Fibroblast of gingiva (primary cell): Measurements from ENCODE around the gene PLXNA4.
"Not testable (repeated sequence)": the region's sequence is repeated elsewhere in the genome, so short reads cannot be mapped to it uniquely, and the experiment has no call there.

ENCODE experiments used
- DNase-seq: peaks from one replicate; pipeline ENCODE4 v3.0.0-alpha.2; 2011; ENCODE audit warnings: low read depth

Gene PLXNA4

DNA sequence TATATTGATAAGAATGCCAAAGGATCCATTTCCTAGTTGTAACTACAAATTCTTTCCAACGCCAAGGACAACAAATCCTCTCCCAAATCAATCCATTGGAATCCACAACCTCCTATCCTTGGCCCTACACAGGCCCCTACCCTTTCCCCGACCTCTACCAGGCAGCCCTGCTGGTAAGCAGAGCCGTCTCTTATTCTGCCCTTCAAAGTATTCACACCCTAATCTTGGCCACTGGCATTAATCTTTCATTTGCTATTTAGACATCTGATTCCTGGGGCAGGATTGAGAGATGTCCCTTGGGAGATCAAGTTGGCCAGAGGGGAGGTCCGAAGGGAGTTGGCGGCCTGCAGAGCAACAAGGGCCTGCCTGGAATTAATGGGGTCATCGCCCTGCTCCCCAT is 161.4 kb downstream of the PLXNA4 start:
- DNase-seq = no peak

DNA sequence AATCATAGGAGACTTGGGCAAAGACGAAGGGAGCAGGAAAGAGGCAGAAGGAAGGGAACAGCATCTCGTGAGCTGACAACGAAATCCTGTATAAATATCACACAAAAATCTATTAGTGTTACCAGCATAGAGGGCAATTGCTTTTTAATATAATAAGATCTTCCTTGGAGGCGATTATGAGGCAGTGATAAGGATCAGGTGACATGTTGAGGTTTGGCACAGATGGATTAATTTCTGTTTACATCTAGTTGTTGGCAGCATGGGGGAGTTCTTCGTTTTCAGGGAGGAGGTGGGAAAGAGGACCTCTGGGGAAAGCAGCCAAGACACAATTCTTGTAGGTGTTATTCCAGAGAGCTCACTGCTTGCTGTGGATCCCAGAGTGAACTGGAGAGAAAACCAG is 163.8 kb downstream of the PLXNA4 start:
- DNase-seq = no peak

DNA sequence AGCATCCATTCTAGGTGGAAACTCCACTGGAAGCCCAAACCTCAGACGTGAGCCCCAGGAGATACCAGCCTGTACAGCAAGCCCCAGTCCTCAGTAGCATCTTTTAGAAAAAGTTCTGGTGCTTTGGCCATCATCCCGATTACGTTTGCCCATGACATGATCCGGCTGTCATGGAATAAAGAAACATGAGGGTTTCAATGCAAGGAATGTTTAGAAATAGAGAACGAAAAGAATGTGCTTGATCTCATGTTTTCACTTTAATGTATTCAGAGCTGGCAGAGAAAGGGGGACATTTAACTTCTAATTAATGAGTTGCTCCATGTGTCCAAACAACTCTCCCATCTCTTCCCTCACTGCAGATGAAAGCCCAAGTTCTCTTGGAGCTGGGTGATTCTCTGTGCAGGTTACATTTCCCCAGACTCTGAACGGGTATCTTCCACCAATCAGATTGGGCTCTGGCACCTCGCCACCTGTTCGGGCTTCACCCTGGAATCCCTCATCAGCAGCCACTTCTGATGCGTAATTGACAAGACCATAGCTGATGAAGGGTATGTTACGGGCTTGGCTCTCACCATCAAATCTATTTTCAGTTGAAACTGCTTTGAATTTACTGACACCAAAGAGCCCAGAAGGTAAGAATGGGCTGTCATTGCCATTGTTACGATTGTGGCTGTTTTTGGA is 165.3 kb downstream of the PLXNA4 start:
- DNase-seq = no peak

DNA sequence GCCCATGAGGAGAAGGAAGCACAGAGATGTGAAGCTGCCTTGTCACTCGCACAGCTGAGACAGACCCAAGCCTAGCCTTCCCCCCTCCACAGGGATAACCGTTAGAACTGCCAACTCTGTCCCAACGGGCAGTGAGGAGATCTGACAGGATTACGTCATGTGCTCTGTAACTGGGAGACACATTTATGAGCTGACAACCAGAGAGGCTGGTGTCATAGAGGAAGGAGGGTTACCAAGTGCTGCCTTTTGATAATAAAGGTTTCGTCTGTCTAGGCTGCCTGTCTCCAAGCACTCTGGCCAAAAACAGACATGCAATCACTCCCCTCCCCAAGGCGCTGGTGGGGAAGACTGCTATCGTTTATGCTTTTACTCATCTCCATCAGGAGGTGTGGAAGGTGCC is 165.9 kb downstream of the PLXNA4 start:
- DNase-seq = no peak

DNA sequence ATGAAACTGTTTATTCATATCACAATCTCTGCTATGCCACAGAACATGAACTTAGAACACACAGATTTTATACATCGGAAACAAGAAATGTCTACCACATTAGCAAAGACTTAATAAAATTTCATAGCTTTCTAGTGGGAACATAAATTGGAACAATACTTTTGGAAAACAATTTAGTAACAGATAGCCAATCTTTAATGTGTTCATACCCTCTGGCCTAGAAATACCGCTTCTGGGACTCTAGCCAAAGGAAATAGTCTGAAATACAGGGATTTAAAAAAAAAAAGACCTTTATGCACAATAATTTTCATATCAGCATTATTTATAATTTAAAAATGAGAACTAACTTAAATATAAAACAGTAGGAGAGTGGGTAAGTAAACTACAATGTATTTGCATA is 168.5 kb downstream of the PLXNA4 start:
- DNase-seq = no peak

DNA sequence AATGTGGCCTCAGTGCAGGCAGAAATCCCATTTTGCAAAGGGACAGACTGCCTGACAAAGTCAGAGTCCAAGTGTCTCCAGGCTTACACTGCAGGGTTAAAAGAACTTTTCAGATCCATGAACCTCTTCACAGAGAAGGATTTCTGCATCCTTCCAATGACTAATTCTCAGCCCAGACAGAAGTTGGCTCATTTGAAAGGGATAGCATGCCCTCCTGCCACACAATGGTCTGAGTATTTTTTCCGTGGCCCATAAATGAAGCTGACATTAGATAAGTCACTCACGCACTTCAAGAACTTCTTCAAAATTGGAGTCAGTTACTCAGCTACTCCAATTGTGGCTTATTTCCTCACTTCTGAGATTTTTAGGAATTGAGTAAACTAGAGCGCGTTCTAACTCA is 170.2 kb downstream of the PLXNA4 start:
- no peak for DNase-seq

DNA sequence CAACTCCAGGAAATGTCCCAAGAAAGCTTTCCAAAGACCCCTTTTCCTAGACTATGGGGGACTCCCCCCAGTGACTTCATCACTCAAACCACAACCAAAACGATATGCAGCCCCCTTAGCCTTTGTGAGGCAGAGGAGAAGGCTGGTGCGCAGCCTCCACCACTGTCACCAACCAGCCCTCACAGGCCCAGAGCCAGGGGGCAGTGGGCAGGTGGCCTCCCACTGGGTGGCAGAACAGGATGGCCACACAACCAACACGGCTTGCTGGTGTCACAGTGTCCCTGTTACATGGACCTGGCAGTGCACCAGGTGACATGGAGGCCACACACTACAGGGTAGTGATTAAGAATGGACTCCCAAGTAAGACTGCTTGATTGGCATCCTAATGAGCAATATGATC is 172.0 kb downstream of the PLXNA4 start:
- DNase-seq = no peak

DNA sequence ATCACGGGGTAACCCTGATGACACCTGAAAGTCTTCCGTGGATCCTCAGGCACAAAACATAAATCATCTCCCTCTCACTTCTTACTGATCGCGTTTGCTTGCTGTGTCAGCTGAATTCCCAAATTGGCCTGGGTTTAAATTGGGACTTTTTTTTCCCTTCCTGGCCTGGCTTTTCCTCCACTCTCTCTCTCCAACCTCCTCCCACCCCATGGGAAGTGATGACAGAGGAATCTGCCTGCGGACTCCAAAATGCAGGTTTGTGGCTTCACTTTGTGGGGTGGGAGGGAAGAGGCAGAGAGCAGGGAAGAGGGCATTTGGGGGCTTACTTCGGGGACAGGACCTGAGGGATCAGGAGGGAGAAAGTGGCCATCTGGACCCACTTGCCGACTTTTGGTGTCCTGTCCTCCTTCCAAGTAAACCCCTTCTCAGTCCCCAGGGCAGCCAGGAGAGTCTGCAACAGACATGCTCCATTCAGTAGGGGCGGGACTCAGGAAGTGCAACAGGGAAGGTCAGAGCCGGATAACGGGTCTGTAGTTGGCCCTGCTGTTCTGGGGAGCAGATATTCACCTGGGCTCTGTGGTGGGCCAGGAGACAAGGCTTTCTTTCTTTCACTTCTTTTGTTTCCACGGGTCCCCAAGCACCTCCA is 172.7 kb downstream of the PLXNA4 start:
- DNase-seq = no peak

DNA sequence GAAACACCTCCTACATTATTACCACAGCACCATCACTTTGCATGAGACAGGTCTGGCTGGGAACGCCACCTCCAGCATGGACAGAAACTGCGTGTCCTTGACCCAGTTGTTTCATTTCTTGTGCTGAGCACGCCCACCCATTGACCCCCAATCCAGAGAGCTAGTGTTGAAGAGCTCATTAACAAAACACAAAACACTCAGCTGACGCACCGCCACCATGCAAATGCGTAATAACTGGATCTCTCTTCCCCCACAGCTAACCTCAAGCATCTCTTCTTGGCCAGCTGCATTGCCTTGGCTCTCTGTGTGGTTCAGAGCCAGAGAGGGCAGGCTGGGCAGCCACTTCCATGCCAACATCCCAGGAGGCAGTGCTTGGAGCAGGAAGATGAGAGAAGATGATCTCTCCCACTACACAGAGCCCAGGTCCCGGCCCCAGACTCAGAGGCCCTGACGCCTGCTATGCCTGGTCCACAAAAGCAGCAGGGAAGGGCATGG is 173.5 kb downstream of the PLXNA4 start:
- DNase-seq = peak; percentile 57

DNA sequence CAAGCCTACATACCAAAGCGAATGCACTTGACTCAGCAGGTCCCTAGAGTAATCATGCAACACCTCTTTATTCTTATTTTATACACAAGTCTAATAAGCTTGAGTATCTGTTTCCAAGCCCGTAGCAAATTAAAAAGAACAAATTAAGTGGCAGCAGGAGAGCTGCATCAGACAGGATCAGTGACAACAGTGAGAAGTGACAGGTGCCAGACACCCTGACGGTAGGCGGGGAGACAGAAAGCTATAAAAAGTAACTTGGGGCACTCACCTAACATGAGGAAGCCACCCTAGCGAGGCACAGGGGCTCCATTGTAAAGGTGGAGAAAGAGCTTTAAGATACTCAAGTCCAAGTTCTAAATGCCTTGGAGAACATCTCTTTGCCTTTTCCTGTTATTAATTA is 174.2 kb downstream of the PLXNA4 start:
- DNase-seq = no peak

DNA sequence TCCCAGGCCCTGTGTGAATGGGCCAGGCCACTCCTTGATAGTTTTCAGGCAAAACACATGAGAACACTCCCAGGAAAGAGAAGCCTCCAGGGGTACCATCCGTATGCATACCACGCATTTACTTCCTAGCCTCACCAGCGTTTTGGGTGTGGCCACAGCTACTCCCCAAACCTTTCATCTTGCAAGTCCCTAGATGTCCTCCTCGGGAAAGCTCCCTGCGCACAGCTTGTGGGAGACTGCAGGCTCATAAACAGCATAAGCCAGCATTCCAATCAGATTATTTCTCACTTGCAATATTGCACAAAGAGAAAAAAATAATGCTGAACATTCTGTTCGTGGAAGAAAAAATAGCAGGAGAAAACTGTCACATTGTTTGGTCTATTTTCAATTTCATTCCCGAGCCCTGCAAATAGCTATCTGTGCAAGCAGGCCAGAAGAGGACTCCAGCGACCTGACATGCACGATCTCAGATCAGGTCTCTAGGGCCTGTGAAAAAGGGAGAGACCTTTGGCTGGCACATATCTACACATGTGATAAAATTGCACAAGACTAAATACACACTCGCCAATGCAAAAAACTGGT is 175.6 kb downstream of the PLXNA4 start:
- DNase-seq = peak; percentile 19

DNA sequence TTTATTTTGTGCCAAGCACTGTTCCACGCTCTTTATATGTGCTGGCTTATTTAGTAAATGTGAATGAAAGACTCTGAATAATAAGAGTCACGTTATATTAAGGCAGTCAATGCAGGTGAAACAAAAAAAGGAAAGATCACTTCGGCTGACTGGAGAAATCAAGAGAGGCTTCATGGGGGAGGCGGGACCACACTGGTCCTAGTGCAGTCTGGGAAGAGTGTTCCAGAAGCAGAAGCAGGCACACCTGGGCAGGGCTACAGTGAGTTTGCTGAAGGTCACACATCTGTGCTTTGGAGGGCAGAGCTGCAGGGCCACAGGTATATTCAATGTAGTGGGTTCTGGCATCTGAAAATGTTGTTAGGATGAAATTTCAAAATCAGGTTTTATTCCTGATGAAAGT is 176.9 kb downstream of the PLXNA4 start:
- no peak for DNase-seq

DNA sequence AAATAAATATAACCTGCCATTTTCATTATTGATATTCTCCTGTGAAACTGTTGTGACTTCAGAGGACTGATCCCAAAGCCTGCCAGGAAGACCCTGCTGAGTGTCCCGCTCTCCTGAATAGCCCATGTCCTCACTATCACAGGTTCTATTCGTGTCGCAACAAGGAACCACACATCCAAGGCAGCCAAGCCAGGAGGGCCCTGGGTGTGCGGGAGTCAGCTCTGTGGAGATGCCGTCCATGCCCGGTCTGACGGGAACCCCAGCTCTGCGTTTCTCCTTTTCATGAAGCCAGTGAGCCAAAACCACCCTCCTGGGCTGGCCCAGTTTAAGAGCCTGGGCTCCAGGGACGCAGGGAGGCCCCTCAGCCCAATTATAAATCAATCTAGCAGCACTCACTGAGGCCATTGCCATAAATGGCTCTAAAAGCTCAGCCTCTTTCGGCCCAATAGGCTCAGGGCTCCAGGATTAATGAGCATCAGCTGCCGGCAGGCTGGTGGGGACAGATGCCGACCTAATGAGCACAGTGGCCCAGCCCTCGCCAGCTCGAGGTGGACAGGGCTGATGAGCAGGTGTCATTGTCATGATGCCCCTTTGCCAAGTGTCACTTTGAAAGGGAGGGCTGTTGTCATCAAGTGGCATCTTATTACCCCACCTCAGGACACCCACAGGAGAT is 177.9 kb downstream of the PLXNA4 start:
- DNase-seq = no peak

DNA sequence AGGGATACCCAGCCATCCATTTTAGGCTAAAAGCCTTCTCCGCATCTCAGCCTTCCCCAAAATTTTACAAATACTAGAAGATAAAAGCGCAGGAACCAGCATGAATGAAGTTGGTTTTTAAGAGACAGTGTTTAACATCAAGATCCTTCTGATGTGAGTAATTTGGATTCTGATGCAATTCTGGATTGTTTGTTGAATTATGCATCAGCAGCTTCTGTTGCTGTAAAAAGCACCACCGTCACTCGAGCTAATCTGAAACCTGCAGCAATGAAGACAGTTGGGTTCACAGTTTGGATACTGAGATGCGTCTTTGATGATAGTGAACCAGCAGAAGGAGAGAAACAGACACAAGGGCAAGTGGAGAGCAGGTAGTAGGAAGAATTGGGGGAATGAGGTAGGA is 179.2 kb downstream of the PLXNA4 start:
- no peak for DNase-seq

DNA sequence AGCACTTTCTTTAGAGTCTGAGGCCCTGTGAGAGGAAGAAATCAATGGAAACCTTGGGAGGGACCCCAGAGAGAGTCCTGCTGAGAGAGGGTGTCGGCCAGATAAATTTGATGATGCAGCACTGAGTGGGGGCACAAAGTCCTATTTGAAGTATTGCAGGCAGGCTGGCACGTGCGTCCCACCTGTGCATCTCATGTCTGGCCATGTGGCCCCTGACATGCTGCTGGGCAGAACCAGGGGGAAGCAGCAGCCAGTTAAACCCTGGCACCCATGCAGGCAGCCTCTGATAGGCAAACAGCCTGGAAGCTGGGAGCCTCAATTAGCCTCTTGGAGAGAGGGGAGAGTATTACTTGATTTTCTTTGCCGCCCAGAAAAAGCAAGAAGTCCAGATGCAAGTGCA is 180.9 kb downstream of the PLXNA4 start:
- DNase-seq = no peak

DNA sequence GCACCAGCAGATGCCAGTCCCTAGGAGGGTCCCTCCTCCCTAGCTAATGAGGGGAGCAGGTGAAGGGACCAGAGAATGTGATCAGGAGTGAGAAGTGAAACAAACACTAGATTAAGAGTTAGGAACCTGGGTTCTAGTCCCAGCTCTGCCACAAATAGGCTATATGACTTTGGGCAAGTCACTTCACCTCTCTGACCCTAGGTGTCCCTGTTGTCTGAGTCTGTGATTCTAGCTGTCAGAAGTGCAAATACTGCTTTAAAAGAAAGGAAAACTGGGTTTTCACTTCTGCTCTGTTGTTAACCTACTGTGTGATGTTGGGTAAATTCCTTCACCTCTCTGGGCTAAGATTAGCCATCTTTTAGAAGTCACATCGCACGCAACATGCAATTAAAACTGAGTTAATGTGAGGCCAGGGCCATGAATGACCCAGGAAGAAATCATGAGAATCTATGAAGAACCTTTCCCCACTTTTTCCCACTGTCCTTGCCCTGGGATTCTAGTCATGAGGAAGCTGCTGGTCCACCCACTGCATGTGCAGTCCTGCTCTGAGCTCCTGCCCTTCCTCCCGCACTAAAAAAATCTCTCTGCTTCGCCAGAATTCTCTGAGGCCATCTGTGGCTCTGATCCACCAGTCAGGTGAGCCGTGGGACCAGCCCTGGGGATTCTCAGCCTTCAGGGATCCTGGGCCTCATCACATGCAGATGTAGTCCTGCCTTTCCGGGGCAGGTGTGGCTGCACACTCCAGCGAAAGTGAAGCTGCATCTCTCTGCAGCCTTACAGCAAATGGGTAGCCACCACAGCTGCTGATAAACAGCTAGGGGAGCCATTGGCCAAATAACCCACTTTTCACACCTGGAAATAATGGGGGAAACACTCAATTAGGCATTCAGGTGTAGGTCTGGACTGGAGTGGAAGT is 181.7 kb downstream of the PLXNA4 start:
- no peak for DNase-seq

DNA sequence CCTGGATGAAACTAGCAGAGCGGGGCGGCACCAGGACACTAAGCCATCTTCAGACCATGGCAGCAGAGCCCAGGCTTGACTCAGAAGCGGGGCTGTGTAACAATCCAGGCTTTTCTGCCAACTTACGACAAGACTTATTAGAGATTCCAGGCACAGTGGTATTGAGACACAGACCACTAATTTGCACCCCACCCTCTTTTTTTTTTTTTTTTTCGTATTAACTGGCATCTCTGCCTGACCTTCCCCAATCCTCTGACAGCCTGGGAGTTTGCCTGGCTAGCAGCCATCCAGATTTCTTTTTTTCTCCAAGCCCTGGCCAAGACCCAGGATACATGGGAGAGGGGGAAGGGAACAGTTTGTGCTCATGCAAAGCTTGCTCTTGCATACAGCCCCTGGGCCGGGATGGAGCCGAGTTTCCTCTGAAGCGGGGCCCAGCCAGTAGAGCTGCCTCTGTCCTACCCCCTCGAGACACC is 182.4 kb downstream of the PLXNA4 start:
- DNase-seq = peak; percentile 38

DNA sequence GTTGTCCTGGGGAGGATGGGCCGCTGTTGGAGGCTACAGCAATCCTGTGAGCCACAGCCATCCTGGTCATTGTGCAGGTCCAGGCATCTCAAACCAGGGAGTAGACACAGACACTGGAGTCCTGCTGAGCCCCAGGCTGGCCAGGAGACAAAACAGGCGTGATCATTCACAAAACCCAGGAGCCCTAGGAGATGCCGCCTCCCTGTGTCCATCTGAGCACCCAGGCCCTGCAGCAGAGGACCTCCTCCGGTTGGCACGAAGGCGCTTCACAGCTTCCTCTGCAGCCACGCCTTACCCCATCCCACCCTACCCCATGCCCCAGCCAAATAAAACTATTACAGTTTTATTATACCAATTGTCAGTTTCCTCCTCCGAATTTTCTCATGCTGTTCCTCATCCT is 183.6 kb downstream of the PLXNA4 start:
- no peak for DNase-seq

DNA sequence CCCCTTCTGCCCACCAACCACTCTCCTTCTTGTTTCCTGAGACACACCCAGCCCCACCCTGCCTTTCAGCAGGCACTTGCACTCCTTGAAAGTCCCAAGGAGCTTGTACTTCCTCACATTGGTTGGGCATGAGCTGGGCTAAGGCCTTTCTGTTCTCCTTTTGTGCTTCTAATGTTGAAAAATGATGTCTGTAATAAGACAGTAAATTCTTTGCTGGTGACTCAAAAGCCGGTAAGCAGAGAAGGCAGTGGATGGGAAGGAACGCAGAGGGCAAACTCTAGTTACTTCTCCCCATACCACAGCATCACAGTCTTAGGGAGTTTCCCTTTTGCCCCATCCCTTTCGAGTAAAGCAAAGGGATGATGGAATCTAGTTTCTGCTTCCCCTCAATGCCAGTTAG is 185.6 kb downstream of the PLXNA4 start:
- peak; percentile 3 for DNase-seq

DNA sequence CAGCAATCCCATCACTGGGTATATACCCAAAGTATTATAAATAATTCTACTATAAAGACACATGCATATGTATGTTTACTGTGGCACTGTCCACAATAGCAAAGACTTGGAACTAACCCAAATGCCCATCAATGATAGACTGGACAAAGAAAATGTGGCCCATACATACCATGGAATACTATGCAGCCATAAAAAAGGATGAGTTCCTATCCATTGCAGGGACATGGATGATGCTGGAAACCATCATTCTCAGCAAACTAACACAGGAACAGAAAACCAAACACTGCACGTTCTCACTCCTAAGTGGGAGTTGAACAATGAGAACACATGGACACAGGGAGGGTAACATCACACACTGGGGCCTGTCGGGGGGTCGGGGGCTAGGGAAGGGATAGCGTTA is 186.2 kb downstream of the PLXNA4 start:
- not testable (repeated sequence) for DNase-seq

DNA sequence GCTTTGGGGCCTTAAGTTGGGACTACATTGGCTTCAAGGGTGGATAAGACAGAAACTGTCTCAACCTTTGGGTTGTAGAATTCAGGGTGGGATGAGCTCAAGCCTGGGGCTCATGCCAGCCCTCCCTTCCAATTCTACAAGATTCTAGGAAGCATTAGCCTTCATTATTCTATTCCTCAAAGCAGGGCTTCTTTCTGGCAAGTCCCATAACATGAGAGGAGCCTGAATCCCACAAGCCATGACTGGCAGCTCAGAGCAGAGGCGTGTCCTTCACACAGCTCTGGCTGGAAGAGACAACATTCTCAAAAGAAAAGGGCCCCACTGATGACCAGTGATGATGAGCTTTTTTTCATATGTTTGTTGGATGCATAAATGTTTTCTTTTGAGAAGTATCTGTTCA is 187.6 kb downstream of the PLXNA4 start:
- DNase-seq = no peak

DNA sequence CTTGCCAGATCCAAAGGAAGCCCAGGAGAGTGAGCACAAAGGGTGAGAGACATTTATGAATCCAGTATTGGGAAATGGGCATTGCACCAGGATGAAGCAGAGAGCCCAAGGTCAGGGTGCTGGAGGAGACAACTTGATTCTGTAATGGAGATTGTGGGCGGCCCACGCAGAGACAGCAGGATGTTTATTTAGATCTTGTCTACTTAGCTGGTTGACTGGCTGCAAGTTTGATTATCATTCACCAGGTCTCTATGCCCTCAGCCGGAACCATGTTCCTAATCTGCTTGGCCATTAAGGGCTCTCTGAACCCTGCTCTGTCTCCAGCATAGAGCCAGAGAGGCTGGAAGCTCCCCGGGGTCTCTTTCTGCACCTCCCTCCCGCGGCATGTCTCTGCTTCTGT is 188.7 kb downstream of the PLXNA4 start:
- DNase-seq = no peak
